Measurements from ENCODE around the gene GNAI2.
"Not testable (repeated sequence)": the region's sequence is repeated elsewhere in the genome, so short reads cannot be mapped to it uniquely, and the experiment has no call there.

GNAI2 gene

DNA sequence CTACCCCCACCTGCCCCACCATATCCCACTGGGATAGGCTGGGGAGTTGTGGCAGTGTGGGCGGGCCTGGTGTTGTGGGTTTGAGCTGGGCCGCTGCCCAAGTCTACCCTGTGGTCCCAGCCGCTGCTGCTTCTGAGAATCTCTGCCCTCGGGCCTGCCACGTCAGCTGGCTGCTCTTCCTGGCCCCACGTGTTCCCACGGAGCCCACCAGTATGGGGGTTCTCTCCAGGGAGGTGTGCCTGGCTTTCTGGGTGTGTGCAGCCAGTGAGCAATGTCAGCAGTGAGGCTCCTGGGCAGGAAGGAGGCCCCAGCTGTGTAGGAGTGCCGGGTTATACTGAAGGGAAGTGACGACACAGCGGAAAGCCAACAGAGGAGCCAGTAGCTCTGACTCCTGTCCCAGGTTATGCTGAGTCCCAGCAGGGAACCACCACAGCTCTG is 10.5 kb downstream of the GNAI2 start:
- peak; percentile 76 for DNase-seq

DNA sequence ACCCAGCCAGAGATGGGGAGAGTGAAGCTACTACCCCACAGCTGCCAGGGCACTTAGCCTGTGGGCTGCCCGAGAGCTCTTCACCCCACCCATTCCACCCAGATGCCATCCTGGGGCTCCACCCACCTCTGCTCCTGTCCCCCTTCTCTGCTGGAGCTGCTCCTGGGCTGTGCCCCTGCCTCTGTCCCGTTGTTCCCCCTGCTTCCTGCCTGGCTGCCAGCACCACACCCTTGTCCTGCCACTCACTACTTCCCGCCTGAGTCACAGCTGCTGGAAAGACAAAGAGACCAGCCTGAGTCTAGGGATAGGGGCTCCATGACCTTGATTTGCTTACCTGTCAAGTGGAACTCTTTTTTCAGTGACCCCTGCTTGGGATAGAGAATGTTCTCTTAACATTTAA is 12.4 kb downstream of the GNAI2 start:
- DNase-seq: peak; percentile 18

DNA sequence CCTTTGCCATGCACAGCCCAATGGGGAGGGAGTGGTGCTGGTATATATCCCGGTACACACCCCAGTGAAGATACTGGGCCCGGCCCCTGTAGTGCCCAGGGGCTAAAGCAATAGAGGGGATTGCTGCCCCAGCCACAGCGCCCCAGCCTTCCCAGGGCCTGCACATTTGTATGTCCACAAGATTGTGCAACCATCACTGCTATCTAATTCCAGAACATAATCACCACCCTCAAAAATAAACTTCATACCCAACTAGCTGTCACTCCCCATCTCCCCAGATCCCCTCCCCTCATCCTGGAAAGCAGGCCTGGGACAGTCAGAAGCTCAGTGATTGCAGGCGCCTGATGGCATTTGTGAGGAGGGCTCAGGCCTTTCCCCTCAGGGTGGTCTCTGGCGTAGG is 13.5 kb downstream of the GNAI2 start:
- DNase-seq: peak; percentile 0

DNA sequence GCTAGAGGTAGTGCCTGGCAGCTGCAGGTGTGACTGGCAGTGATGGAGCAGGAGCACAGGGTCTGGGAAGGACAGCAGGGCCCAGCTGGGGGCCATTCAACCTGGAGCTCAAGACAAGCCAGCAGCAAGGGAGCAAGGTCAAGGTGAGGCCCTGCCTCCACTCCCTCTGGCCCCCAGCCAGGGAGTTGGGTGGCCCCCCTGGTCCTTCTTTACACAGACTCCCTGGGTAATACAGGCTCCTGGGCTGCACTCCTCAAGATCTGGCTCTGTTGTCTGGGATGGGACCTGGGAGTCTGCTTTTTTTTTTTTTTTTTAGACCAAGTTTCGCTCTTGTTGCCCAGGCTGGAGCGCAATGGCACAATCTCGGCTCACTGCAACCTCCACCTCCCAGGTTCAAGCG is 14.5 kb downstream of the GNAI2 start:
- DNase-seq: no peak

DNA sequence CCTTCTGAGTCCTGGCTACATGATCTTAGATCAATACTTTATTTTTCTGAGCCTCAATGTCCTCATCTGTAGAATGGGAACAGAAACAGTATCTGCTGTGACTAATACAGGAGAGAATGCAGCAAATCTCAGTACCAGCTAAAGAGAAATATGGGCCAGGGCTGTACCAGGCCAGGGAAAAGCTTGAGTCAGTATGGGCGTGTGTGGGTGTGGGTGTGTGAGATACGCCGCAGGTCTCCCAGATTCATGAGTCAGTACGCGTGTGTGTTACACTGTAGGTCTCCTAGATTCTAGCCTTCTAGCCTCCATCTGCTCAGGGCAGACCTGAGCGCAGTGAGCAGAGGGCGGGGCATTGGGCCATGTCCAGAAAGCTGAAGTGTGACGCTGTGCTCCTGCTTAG is 15.2 kb downstream of the GNAI2 start:
- peak; percentile 93 for DNase-seq

DNA sequence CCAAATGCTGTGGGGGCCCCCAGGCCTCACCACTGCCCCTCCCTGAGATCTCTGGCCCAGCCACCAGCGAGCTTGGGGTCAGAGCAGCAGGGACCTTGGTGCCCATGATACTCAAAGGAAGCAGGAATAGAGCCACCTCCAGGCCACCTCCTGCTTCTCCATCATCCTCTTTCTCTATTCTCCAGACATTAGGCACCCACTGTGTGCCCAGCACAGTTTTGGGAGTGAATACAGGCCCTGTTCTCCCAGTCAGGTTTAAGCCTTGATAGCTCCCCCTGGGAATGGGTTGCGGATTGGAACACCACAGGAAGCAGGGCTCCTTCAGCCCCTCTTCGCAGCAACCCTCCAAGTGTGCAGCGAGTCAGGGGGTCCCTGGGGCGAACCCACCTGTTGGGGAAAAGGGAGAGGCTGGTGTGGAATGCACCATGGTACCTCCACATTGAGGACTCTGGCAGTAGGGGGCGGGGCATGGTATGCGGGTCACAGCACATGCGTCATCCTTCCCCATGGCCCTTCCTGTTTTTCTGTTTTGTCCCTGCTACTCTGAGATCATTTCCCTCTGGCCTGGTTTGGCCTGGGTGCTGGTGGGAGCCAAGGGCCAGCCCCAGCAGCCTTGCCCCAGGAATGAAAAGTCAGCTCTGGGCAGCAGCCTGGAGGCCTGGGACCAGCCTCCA is 18.7 kb downstream of the GNAI2 start:
- DNase-seq: peak; percentile 73

DNA sequence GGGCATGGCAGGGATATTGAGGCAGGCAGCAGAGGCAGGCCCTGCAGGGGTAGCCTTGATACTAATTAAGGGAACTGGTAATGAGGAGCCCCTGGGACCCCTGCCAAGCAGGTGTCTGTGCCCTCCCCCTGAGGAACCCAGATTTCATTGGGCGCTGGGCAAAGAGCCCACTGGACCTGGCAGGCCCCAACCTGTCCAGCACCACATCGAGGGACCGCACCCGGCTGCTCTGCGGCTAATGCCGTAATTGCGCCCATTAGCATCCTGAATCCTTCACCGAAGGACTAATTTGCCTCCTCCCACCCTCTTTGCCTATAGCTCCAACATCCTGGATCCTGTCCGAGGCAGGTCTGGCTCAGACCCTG is 19.2 kb downstream of the GNAI2 start:
- no peak for DNase-seq

DNA sequence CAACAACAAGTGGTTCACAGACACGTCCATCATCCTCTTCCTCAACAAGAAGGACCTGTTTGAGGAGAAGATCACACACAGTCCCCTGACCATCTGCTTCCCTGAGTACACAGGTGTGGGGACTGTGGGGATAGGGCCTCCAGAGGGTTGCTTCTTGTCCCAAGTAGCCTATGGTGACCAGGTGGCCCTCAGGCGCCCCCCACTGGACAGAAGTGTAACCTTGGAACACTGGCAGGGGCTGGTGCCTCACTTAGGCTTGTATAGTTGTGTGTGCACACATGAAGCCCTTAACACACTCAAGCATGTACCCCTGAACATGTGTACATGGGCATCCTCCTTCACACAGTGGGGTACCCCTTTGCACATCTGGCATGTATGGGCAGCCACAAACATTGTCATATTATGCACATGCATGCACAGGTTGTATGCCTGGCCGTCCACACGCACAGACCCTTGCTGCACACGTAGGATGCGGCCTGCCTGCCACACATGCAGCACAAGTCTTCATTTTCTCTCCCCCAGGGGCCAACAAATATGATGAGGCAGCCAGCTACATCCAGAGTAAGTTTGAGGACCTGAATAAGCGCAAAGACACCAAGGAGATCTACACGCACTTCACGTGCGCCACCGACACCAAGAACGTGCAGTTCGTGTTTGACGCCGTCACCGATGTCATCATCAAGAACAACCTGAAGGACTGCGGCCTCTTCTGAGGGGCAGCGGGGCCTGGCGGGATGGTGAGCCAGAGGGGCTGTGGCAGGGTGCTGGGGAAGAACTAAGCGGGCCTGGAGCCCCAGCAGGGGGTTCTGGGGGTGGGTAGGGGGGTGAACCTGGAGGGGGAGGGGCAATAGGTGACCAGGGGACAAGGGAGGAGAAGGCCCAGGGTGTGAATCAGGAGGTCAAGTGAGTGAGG is 21.2 kb downstream of the GNAI2 start:
- peak; percentile 15 for DNase-seq

DNA sequence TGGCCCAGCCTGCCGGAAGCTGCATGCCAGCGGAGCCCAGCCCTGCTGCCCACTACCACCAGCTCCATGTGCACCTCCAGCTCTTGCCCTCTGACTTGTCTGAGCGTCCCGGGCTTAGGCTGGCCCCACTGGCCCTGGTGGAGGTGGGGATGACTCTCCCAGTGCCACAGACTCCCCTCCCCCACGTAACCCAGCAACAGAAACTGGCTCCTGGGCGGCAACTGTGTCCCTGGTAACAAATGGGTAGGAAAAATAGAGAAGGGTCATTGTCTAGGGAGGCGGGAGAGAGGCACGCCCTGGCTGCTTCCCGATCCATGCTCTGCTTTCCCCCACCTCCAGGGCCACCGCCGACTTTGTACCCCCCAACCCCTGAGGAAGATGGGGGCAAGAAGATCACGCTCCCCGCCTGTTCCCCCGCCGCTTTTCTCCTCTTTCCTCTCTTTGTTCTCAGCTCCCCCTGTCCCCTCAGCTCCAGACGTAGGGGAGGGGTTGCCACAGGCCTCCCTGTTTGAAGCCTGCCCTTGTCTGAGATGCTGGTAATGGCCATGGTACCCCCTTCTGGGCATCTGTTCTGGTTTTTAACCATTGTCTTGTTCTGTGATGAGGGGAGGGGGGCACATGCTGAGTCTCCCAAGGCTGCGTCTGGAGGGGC is 22.2 kb downstream of the GNAI2 start:
- no peak for DNase-seq

DNA sequence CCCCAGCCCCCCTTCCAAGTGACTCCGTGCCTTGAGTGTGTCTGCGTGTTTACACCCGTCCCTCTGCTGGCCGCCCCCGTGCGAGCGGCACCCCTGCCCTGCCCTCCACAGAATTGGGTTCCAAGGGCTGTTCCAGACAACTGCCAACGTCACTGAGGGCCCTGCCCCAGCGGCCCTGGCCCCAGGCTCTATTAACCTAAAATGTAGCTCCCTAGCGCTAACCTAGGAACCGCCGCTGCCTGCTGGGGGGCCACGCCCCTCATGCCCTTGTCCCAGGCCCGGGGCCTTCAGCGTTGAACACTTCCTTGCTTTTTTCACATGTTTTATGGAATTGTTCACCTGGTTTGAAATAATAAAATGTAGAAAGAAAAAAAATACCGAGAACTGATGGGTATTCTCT is 23.0 kb downstream of the GNAI2 start:
- no peak for DNase-seq

DNA sequence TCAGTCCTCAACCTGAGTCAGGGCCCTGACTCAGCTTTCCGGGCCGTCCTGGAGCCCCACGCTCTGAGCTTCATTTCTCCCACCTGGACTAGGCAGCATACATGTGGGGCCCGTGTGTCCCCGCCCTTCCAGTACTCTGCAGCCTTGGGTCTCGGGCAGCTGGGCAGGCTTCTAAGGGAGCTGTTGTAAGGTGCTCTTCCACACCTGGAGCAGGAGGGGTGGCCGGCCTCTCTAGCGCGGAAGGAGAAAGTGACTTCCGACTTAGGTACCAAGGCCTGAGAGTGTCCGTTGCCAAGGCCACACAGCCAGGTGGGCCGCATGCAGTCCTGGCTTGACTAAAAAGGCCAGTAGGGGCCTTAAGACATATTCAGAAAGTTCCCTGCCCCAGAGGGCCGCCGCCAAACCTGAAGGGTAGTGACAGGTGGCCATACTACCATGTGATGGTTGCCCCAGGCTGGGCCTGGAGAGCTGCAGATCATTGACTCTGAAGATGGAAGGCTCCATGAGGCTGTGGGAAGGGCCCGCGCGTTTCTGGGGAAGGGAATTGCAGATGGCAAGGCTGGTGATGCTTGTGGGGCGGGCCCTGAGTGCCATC is 23.5 kb downstream of the GNAI2 start:
- no peak for DNase-seq

DNA sequence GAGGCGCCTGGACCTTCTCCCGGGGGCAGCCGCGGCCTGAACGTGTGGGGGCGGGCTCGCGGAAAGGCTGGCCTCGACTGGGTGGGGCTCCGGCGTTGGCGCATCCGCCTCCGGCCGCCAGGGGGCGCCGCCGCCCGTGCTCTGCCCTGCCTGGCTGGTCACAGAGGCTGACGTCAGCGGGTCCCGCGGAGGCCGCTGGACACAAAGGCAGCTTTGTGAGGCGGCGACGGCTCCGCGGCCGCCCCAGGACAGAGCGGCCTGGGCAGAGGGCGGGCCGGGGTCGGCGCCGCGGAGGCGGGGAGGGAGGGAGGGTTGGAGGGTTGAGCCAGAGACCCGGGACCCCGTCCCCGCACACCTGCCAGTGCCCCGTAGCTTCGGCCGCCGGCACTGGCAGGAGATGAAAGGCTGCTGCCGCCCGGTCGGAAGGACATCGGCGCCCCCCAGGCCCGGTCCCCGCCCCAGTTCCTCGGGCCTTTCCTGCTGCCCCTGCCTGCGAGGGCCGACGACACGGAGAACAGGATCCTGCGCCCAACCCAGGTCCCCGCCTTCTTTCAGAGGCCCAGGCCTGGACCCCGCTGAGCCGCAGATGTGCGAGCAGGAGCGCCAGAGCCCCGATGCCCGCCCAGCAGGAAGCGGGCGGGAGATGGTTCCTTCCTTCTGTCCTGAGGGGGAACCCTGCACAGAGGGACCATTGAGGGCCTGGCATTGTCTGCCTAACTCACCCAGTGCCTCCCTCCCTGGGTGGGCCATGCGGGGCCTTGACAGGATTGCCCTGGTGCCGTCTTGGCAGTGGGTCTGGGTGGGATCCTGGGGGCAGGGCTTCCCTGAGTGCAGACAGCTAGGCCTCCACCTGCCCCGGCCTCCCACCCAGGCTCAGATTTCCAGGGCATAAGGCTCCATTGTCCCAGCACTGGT is 24.3 kb downstream of the GNAI2 start:
- peak; percentile 83 for DNase-seq

DNA sequence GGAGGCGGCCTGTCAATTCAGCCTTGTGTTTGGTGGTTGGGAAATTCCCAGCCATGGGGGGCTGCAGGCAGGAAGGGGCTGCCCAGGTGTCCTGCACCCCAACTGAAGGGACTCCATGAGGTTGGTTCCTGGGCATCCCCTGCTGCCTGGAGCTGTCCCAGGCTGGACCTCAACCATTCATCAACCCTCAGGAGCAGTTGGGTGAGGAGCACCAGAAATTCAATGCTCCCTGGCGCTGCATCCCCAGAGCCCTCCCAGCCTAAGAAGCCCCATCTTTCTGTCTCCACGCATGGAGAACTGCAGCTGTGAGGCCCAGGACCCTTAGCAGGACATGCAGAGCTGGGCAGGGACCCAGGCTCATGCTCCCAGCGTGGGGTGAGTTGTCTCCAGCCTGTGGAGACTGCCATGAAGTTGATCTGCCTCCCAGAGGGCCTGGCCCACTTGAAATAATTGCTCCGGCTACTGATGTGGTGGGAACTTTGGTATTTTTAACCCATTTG is 25.0 kb downstream of the GNAI2 start:
- DNase-seq: no peak

DNA sequence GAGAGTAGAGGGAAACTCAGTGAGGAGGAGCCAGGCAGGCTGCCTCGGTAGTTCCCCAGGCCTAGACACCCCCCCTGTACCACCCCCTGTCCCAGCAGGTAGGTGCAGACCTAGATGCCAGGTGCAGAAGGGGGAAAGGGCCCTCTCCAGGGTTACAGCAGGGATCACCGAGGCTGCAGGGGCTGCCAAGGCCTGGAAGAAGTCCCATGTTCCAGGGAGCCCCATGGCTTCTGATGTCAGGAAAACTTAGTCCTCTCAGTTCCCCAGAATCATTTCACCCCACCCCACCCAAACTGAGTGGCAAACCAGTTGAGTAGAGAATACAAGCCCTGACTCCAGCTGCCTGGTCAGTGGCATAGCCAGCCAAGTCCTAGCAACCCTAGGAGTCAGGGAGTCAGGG is 25.5 kb downstream of the GNAI2 start:
- DNase-seq: no peak

DNA sequence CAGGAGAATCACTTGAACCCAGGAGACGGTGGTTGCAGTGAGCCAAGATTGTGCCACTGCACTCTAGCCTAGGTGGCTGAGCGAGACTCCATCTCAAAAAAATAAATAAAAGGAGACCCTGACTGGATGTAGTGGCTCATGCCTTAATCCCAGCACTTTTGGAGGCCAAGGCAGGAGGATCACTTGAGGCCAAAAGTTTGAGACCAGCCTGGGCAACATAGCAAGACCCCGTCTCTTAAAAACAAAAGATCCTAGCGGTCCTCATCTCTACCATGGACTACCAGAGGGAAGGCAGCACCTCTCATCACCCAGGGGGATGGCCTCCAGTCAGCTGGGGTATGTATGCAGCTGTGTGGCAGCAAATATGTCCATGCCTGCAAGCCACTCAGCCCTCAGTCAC is 26.2 kb downstream of the GNAI2 start:
- not testable (repeated sequence) for DNase-seq

DNA sequence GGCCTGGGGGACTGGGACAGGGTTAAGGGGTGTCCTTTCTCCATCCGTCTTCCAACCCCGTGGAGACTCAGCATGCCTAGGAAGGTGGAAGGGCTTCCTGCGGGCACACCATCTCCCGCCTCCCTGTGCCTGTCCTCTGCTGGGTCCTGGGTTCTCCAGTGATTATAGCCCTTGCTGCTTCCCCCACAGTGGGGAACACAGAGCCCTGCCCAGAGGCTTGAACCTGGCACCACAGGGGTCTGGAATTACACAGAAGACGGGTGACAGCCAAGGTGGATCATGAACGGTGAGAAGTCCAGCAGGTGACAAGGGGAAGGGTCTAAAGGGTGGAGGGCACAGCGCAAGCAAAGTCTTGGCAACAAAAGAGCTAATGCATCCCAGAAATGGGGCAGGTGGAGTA is 26.8 kb downstream of the GNAI2 start:
- no peak for DNase-seq

DNA sequence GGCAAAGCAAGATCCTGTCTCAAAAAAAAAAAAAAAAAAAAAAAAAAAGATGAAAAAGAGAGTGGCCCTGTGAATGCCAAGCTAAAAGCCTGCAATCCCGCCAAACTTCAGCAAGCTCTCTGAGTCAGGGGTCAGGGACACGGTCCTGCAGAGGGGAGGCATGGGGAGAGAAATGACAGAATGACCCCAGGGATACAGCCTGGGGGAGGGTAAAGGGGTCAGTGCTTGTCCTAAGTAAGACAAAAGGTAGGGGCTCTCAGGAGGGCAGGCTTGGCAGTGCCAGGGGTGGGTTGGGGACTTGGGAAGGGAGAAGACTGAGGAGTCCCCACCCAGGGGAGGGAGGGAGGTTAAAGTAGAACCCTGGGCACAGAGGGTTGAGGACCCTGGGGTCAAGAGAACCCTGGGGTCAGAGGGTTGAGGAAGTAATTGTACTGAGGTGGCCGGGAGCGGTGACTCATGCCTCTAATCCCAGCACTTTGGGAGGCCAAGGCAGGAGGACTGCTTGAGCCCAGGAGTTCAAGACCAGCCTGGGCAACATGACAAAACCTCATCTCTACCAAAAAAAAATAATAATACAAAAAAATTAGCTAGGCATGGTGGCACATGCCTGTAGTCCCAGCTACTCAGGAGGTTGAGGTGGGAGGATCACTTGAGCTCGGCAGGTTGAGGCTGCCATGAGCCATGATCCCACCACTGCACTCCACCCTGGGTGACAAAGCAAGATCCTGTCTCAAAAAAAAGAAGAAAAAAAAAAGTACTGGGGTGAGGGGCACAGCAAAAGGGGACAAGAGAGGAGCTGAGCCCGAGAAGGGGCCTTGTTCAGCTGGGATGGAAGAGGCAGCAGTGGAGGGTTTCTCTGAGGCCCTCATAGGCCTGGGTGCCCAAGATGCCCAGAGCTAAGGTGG is 27.7 kb downstream of the GNAI2 start:
- peak; percentile 25 for DNase-seq

DNA sequence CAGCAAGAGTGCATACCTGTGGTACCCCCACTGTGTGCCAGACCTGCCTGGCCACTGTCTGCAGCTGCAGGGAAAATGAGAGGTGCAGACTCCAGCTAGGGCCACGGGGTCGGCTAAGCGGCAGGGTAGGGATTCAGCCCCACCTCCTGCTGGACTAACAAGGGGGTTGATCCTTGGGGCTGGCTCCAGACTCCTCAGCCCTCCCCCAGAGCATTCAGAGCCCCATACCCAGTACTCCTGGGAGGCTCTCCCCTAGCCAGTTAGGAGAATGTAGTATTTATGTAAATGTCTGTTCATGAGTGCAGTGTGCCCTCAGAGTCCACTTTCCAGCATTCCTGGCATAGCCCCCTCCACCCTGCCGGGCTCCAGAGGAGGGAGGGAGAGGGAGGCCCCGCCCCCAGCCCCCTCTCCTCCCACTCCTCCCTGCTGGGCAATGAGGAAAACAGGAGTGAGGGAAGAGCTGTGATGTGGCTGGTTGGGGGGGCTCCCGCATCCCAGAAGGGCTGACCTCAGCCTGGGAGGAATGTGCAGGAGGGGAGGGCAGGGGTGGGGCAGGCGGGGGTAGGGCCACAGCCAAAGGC is 28.5 kb downstream of the GNAI2 start:
- DNase-seq: peak; percentile 63

DNA sequence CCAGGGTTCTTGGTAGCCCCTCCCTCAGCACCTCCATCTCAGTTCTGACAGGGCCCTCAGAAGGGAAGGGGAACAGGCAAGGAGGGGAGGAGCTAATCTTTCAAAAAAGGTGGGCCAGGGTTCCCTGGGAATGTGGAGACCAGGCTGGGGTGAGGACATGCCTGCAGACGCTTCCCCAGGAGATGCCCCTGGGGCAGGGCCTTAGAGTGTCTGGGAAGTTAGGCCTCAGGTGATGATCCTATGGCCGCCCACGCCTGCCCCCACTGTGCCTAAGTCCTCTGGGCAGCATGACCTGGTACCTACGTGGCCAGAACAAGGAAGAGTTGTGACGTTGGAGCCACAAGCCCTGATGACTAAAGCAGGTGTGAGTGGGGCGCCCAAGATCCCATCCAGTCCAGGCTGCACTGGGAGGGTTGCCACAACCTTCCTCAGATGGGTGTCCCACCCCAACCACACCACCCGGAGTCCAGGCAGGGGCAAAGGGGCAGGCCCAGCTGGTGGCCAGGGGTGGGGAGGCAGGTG is 29.0 kb downstream of the GNAI2 start:
- DNase-seq: no peak

DNA sequence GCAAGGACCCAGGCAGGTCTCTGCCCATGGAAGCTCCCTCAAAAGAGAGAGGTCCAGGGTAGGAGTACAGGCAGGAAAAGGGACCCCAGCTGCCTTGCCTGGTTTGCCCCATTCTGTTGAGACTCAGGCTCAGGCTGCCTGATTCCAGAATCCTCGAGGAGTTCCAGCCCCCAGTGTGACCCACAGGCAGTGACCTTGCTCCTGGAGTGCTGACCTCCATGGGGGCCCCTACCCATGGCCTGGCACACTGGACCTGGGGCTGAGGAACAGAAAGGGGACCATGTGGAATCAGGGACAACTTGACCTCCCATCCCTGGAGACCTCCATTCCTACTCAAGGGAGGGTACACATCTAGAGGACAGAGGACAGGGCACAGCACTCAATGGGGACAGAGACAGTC is 29.6 kb downstream of the GNAI2 start:
- DNase-seq: no peak
